Stimulated activated CD4-positive, alpha-beta T cell treated with anti-CD3 and anti-CD28 coated beads, Interleukin-4, amount 100 ng/mL, for 4 hours (primary cell): Measurements from ENCODE around the gene CNTNAP5.

Source experiments
- DNase-seq, 2 experiments: peaks; one replicate each; pipeline ENCODE4 v3.0.0-alpha.2; 2020

The CNTNAP5 gene

DNA sequence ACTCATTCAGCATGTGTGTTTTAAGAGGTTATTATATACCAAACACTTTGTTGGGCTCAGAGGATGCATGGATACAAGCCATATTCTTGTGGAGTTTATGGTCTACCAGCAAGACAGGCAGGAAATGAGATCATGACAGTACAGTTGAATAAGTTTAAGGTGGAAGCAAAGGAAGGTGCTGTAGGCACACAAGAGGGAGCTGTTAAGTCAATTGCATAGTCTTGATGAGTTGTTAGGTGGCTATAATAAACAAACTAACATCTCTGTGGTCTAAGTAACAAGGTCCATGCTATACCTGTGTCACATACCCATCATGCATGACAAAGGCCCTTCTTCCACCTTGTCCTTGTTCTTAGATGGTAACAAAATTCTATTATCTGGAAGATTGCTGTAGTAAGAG is 538.3 kb downstream of the CNTNAP5 start:
- DNase-seq = no peak

DNA sequence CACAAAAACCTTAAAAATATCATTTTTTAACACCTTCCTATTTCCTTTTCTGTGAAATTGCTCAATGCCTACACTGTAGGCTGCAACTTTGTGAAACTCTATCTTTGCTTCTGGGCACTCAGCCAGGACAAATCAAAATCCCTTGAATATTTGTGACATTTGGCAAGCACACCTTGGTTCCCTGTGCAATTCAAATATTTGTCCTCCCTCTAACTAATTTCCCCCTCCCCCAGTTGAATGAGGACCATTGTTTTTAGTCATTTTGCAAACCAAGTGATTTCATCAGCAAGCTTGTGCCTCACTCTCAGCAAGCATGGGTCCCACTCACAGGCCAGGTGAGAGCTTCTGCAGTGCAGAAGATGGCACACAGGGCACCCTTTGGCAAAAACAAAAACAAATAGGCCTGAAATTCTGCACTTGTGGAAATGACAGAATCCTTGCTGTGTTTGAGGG is 541.5 kb downstream of the CNTNAP5 start:
- no peak for DNase-seq

DNA sequence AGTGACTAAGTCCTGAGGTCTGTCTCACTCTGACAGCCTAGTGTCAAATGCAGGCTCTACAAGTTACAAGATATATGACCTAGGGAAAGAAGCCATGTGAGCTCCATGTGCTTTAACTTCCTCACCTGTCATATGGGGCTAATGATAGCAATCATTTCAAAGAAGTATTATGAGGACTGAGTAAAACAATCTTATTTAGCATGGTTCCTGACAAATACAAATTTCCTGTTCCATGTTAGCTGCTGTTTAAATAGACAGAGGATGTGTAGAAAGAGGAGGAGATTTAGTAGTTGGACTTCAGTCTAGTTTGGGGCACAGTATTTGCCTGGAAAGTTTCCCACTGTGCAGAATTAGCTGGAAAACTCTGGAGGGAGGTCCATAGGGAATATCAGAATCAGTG is 545.8 kb downstream of the CNTNAP5 start:
- DNase-seq = no peak

DNA sequence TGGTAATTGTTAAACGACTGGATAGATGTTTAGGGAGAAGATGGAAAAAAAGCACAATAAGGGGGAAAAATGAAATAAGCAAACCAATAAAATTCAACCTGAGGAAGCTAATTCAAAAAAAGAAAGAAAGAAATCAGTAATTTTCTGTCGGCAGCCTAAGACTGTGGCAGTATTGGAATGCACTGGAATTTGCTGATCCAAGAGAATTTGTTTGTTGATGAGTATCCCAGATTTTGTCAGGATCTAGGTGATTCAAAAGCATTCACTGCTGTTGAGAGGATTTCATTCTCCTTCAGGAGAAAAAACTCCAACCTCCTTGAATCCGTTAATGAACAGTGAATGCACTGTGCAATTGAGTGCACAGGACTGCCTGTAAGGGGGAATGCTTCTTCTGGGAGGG is 546.7 kb downstream of the CNTNAP5 start:
- DNase-seq = no peak

DNA sequence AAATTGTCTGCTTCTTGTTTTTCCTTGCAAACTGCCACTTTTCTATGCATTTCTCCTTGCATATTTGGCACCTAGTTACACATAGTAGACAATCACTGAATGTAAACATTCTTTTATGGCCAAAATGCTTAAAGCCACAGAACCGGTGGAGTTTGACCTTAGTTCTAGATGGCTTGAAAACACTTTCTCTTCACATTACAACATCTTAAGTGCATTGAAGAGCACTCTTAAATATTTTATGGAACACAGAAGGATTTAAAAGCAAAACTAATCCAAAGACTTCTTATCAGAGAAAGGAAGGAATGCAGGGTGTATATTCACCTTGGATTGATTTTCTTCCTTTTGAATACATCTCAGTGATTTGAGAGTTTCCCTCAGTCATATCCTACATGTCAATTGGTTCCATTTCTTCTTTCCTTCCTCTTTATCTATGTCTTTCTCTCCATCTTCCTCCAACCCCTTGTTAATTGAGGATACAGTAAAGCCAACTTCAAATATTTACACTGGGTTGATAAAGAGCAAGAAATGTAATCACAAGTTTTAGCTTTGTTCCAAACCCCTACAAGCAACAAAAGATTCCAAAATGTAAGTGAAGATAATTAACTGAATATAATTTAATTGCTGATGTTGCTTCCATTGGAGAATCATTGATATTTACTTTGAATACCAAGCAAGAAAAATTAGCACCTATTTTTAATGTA is 548.0 kb downstream of the CNTNAP5 start:
- DNase-seq = no peak

DNA sequence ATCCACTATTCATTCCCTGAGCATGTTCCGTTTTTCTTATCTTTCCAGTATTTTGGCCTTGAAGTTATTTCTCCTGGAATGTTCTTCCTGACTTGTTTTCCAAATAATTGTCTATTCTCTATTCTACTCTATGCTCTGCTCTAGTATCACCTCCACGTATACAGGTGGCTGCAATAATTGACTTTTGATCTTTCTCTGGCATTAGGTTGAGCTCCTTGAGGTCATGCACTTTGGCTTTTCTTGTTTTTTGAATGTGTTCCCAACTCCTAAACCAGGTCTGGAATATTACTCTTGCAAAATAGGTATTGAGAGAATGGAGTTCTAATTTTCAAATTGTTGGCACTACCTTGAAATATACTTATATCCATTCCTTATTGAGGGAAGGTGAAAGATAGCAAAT is 550.4 kb downstream of the CNTNAP5 start:
- no peak for DNase-seq

DNA sequence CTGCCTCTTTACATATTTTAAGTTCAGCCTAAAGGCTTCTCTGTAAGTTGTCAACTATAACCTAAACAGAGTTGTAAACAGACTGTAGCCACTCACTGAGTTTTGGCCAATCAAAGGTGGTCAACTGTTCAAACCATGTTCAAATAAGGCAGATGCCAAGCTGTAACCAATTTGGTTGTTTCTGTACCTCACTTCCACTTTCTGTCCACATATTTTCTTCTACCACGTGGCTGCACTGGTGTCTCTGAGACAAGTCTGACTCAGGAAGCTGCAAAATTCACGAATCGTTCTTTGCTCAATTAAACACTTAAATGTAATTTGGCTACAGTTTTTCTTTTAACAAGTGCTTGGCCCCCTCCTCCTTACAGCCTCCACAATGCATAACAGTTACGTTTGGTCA is 555.2 kb downstream of the CNTNAP5 start:
- no peak for DNase-seq

DNA sequence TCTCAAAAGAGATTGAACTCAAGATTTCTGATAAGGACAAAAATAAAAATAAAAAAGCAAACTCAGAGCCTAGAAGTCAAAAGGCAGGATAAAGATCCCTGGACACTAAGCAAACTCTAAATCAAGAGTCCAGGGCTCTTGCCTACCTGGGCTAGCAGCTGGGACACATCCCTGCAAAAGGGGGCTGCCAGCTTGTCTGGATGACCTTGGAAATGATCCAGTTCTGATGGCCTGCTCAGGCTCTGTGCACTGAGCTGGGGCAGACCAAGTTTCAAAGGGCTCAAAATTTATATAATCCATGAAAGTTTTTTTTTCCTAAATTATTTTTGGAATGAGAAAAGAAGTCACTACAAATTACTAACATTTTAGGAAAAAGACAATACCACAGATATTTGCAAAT is 557.3 kb downstream of the CNTNAP5 start:
- DNase-seq = no peak

DNA sequence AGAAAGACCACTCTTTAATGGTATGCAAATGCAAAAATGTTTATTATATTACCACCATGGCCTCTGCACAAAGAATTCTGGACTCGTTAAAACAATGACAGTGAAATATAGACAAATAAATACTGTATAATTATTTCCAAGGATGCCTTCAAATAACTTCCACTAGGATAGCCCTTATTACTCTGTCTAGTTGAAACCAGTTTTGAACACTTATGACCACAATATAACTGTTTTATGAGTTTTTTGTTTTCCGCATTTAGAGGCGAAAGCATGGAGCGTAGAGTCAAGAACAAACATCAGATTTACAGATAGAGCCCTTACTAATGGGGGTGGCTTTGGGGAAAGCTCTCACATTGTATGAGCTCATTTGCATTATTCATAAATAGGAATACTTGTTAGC is 559.5 kb downstream of the CNTNAP5 start:
- no peak for DNase-seq

DNA sequence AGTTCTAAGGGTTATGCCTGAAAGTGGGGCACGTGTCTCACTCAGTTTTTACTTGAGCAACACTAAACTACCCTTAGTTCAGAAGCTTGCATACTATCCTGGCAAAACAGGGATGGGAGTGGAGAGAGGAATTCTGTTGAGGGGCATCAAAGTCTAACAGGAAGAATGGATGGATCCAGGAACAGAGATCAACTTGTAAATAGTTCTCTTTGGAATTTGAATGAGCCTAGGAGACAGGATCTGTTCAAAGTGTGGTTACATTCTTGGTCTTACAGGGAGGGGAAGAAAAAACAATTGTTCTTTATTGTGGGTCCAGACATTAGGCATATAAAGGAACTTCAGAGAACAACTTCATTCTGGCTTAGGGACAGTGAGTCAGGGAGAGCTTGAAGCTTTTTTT is 560.2 kb downstream of the CNTNAP5 start:
- DNase-seq = no peak

DNA sequence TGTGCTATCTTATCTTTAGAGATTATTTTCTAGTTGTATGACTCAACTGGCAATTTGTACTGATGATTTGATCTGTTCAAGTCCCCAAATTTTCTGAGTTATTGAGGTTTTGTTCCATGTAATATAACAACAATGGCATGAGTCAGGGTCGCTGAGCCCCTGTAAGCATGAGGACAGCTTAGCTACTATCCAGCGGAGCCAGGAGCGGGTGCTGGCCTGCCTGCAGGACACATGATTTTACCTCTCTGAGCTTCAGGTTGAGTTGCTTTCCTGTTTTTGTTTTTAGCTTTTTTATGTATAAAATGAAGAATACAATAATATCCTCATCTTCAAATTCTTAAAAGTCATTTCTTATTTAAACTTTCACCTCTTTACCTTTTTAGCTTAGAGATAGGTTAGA is 561.1 kb downstream of the CNTNAP5 start:
- no peak for DNase-seq

DNA sequence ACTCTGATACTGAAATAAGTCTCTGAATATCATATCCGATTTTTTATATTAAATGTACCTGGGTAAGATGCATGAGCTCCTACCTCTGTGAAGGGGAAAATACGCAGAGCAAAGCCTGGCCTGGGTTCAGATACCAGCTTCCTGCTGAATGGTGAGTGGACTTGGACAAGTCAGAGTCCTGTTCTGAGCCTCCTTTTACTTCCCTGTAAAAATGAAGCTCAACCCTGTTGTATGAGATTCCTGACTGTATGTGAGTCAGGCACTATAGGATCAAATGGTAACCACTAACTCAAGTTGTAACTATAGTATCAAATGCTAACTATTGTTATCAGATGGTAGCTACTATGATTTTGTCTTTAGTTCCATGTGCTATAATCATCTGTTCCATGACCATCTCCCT is 561.7 kb downstream of the CNTNAP5 start:
- no peak for DNase-seq

DNA sequence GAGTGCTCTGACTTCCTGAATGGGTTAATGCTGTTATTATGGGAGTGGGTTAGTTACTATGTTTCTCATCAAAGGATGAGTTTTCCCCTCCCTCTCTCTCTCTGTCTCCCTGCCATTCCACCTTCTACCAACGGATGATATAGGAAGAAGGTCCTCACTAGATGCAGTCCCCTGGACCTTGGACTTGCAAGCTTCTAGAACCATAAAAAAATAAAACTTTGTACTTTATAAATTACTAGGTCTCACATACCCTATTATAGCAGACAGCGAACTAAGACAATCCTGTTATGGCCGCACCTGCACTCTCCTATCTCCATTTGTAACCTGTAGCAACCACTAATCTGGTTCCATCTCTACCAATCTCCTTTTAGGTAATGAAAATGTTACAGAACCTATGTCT is 564.9 kb downstream of the CNTNAP5 start:
- DNase-seq = no peak

DNA sequence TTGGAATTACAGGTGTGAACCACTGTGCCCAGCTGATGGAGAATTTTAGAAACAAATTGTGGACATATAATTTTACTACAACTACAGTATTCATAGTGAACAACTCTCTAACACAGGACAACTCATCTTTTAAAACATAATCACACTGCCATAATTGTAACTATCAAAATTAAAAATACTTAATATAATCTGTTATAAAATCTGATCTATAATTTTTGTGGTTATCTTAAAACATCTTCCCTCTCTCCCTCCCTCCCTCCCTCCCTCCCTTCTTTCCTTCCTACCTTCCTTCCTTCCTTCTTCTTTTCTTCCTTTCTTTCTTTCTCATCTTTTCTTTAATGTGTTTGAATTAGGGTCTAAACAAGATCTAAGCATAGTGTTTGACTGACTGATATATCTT is 577.7 kb downstream of the CNTNAP5 start:
- DNase-seq = no peak

DNA sequence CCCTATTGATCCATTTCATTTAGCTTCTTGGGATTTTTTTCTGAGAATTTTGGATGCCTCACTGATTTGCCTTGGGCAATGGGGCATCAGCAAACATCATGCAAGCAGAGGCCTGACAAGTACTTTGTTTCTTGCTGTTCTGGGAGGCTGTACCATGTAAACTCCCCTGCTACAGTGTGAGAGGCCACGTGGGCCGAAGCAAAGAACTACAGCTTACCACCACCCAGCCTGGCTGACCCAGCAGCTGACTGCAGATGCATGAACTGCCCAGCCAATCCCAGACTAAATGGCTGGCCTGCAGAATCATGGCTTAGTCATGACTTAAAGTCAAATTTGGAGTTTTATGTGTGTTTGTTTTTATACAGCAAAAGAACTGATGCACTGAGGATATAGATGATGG is 579.9 kb downstream of the CNTNAP5 start:
- no peak for DNase-seq

DNA sequence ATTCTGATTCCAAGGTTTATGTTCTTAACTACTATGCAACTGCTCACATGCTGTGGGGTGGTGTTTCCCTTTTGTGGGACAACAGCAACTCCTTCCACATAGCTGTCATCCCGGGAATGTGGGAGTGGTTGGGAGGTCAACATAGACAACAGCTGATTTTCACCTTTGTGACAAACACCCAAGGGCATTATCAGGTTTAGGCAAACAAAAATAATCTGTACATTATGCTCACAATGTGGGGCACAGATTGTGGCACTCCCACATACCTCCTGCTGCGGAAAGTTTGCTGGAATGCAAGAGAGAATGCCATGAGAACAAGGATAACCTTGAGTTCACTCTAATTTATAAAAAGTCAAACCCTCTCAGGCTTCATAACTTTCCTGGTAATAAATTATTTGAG is 582.6 kb downstream of the CNTNAP5 start:
- no peak for DNase-seq

DNA sequence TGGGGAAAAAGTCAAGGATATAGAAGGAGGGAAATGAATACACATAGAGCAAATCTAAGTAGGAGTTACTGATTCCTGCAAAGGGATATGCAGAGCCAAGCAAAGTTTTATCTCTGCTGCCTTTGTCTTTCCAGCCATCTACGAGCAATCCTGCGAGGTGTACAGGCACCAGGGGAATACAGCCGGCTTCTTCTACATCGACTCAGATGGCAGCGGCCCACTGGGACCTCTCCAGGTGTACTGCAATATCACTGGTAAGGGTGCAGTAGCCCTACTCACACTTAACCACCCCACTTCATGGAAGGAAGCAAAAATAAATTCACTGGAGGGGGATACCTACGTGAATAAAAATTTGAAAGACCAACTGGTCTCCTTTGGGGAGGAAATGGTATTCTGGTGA is 584.6 kb downstream of the CNTNAP5 start:
- no peak for DNase-seq

DNA sequence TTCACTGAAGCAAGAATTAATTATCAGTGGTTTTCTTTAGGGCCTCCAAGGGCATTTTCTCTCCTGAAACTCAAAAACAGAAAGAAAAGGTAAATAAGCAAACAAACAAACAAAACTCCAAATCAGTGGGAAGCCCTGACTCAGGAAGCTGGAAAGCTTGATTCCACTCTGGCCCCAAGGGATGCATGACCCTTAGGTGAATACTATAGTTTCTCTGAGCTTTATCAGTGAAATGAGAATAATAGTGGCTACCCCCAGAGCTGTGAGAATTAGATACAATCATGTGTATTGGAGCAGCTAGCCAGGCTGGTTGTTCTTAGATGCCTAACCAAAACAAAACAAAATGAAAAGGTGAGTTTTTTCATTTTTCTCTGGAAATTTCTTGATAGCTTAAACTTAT is 585.1 kb downstream of the CNTNAP5 start:
- DNase-seq = no peak

DNA sequence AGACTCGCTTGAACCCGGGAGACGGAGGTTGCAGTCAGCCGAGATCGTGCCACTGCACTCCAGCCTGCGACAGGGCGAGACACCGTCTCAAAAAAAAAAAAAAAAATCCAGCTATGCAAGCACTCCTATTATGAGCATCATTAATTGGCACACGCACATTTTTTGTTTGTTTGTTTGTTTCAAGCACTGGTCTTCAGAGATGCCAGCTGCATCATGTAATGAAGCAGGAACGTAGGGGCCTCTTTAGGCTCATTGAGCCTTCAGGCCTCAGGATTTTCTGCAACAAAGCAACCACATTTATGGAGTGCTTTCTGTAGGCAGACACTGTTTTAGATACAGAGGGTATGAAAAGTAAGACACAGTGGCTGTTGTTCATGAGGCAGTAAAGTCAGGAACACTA is 585.8 kb downstream of the CNTNAP5 start:
- no peak for DNase-seq

DNA sequence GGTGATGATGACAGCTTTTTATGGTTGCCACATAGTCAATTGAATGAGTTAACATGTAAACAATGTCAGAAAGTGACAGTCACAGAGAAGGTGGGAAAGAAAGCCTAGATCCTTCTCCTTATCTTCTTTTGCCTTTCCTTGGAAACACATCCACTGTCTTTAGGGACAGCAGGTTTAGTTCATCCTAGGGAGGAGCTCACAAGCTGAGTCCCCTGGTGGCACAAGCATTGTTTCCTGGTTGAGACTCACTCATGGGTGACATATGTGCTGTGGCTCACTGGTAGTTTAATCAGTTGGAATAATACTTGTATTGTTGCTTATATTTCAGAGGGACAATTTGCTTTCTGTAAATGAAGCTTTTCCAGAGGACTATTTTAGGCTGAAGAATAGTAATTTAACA is 598.5 kb downstream of the CNTNAP5 start:
- DNase-seq = no peak

DNA sequence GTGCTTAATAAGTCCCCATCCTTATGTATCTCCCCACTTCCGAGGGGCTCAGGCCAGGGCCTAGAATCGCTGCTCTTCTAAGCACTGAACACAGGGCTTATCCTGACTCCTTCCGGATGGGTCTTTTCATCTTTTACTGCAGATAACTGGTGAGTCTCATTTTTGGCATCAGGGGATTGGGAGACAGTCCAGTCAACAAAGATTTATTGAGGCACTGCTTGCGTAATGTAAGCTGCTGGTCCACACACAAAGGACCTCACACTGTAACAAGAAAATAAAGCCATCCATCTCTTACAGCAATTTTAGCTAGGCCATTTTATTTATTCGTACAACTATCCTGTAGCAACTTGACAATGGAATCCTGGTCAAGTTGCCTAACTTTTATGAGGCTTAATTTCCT is 600.5 kb downstream of the CNTNAP5 start:
- no peak for DNase-seq

DNA sequence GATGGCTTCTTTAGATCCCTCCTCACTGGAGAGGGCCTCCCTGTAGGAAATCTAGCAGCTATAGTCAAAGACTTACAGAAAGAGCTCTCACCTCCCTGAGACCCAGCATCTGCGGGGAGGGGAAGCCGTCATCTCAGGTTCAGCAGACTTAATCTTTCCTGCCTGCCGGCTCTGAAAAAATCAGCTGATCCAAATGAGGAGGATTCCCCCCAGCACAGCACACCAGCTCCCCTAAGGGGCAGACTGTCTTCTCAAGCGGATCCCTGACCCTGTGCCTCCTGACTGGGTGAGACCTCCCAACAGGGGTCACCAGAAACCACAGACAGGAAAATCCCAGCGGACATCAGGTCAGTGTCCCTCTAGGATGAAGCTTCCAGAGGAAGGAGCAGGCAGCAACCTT is 601.9 kb downstream of the CNTNAP5 start:
- DNase-seq = no peak

DNA sequence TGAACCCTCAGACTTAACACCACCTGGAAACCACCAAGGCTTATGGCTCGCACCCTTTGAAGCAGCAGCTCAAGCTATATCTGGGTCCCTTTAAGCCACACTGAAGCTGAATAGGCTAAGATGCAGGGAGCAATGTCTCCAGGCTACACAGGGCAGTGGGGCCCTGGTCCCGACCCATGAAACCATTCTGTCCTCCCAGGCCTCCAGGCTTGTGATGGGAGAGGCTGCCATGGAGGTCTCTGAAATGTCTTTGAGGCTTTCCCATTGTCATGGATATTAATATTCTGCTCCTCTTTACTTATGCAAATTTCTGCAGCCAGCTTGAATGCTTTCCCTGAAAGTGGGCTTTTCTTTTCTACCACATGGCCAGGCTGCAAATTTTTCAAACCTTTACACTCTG is 608.7 kb downstream of the CNTNAP5 start:
- no peak for DNase-seq

DNA sequence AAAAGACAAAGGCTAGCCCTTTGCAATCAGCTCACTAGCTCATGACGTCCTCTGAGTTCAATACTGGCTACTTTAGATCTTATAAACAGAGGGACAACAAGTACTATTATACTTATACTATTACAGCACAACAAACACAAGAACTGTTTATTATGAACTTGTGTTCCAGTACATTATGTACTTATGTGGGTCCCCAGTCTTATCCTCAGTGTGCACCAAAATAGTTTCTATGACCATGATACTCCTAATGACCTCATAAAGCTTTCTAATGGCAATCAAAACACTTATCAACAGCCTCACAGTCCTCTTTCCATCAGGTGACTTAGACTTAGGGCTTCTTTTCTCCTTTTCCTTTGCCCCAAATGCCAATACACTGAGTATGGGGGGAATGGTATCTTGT is 614.4 kb downstream of the CNTNAP5 start:
- no peak for DNase-seq

DNA sequence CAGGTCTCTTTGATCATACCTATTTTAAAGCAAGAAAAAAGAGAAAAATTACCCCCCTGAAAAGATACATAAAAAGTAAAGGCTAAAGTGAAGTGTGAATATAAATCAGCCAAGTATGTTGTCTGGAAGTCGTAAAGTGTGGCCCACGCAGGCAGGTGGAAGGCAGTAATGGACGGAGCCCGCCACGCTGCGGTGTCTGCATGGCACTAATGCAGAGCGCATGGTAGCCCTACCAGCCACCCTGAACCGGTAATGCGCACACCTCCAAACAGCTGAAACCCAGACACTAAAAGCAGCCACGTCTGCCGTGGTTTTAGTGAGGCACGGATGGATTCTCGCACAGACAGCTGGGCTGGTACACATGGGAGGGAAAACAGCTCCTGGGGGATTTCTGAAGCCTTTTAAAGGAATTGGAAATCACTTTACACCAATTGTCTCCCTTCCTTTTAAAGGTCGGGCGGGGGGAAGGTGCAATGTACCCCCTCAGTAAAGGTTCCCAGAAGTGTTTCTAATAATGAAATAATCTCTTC is 615.2 kb downstream of the CNTNAP5 start:
- DNase-seq = no peak
